NCI-H1092 (cell line): ENCODE results near the gene MLLT6.
A peak's percentile ranks its signal among the peaks of the same experiment; 100 is the strongest.
"Not testable (repeated sequence)": the region's sequence is repeated elsewhere in the genome, so short reads cannot be mapped to it uniquely, and the experiment has no call there.

Experiments
- DNase-seq: peaks from one replicate; lab custom pipeline; 2025; lab: John Stamatoyannopoulos, UW

MLLT6 gene

DNA sequence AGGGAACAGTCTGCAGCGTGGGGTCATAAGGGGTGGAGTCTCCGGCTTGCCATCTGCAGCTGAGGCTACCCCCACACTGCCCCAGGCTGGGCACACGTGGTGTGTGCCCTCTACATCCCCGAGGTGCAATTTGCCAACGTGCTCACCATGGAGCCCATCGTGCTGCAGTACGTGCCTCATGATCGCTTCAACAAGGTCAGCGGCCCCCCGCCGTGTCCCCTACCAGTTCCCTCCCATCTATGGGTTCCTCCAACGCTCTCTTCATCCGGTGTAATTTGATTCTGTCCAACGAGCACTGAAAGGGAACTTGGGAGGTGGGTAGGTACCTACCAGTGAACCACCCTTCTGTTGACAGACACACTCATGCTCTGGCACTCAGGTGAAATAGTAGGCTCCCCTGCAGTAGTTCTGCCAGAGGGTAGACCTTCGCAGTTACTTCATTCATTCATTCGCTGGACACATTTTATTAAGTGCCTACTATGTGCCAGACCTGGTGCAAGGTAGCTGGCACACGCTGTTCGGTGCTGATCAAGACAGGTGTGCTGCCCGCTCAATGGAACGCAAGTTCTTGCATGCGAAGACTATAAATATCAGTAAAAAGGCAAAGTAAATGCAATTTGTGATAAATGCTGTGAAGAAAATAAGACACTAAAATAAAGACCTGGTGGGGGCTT, 2.7 kb downstream of the MLLT6 start:
- DNase-seq, result no peak

DNA sequence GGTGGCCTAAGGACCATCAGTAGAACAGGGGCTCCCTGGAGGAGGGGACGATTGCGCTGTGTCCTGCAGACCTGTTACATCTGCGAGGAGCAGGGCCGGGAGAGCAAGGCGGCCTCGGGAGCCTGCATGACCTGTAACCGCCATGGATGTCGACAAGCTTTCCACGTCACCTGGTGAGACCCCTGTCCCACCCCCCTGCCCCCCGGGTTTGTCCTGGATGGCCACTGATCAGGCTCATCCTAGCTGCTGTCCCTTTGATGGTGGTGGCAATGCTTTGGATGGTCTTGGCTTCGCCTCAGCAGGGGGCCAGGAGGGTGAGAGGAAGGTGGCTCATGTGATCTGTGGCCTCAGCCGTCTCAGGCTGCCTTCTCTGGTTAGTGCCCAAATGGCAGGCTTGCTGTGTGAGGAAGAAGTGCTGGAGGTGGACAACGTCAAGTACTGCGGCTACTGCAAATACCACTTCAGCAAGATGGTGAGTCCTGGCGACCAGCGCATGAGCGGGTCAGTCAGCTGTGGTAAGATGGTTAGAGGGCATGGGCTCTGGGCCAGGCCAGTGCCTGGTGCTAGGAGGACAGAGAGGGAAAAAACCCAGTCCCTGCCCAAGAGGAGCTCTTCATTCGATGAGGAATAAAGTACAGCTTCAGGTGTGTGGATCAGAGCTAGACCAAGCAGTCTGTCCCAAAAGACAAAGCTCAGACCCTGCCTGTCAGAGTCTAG, 4.2 kb downstream of the MLLT6 start:
- DNase-seq, result no peak

DNA sequence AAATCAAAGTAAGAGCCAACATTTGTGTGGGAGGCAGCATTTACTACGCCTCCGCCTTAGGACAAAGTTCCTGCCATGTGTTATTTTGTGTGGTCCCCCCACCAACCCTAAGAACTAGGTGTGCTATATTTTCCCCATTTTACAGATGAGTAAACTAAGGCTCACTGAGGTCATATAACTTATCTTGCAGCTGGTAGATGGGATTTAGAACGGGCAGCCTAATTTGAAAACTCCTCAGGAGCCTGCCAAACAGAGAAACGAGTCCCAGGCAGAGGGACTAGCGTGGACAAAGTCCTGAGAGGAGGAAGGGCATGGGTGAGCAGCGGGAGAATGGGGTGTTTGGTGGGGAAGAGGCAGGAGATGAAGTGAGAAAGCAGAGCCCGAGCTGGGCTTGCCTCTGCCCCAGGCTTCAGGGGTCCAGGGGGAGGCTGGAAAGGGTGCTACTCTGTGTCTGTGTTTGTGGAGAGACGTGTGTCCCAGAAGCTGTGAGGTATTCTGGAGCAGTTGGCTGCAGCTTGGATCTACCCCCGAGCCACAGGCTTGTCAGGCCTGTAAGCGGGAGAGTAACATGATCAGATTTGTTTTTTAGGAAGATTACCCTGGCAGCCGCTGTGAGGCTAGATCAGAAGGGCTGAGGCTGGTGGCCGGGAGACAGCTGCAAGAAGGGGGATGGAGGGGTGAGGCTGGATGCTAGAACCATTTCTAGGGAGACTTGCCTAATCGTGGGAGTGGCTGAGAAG, 5.0 kb downstream of the MLLT6 start:
- no peak for DNase-seq

GRCh38 chr17:38710604-38710962, 5.5 kb downstream of the MLLT6 start:
- no peak for DNase-seq

DNA sequence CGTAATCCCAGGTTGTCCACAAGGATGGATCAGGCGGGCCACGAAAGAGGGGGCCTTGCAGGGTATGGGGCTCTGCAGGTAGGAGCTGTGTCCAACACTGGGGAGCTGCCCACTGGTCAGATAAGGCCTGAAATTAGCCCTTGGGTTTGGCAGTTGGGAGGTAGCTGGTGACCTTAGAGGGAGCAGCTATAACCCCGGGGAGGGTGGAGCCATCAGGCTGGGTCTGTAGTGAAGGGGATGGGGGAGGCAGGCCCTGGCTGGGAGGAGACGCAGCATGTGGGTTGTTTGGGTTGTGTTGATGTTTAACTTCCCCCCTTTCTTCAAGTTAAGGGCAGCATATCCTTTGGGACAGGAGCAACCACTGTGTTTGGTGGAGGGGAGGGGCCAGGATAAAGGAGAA, 5.9 kb downstream of the MLLT6 start:
- DNase-seq, result no peak

- no peak for DNase-seq
These were observed 6.9 kb downstream of the MLLT6 start for GRCh38 chr17:38711792-38712571.

DNA sequence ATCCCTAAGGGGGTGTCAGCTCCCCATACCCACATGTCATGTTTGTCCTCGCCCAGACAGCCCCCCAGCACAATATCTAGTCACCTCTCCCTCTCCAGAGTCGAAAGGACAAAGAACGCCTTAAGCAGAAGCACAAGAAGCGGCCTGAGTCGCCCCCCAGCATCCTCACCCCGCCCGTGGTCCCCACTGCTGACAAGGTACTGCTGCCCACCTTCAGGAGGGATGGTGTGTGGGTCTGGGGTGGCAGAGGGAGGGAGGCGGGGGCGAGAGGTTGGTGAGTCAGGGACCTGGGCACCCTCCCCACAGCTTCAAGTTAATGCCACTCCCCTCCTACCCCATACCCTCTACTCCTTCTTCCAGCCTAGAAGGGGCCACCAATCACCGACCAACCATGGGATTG, 7.5 kb downstream of the MLLT6 start:
- no peak for DNase-seq

DNA sequence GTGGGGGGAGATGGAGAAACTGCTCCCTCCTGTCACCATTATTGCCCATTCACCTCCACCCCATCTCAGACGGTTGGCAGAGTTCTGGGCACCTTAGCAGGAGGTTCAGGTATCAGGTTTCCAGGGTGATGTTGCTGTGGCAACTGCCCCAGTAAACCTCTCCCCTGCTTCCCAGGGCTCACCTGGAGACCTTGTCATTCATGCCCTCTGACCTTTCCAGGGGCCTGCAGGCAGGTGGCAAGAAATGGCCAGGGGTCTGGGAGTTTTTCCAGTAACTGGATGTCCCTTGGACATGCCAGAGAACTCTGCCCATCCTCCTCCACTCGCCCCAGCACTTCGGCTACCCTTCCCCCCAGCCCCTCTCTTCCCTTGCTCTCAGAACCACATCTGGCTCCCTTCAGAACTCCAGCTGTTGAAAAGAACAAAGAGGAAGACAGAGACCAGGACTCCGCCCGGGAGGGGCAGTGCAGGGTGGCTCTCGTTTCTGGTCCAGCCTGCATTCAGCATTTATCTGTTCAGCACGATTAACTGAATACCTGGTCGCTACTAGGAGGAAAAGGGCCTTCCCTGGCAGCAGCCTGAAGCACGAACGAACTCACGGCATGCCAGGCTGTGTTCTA, 8.5 kb downstream of the MLLT6 start:
- DNase-seq, result no peak

- no peak for DNase-seq
These were observed 10.3 kb downstream of the MLLT6 start for GRCh38 chr17:38715216-38715943.

DNA sequence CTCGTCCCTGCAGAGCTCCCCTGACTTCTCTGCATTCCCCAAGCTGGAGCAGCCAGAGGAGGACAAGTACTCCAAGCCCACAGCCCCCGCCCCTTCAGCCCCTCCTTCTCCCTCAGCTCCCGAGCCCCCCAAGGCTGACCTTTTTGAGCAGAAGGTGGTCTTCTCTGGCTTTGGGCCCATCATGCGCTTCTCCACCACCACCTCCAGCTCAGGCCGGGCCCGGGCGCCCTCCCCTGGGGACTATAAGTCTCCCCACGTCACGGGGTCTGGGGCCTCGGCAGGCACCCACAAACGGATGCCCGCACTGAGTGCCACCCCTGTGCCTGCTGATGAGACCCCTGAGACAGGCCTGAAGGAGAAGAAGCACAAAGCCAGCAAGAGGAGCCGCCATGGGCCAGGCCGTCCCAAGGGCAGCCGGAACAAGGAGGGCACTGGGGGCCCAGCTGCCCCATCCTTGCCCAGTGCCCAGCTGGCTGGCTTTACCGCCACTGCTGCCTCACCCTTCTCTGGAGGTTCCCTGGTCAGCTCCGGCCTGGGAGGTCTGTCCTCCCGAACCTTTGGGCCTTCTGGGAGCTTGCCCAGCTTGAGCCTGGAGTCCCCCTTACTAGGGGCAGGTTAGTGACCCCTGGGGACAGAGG, 11.4 kb downstream of the MLLT6 start:
- no peak for DNase-seq

GRCh38 chr17:38717139-38717745, 12.2 kb downstream of the MLLT6 start:
- DNase-seq, result no peak

- no peak for DNase-seq
These were observed 14.3 kb downstream of the MLLT6 start for GRCh38 chr17:38719289-38719942.

DNA sequence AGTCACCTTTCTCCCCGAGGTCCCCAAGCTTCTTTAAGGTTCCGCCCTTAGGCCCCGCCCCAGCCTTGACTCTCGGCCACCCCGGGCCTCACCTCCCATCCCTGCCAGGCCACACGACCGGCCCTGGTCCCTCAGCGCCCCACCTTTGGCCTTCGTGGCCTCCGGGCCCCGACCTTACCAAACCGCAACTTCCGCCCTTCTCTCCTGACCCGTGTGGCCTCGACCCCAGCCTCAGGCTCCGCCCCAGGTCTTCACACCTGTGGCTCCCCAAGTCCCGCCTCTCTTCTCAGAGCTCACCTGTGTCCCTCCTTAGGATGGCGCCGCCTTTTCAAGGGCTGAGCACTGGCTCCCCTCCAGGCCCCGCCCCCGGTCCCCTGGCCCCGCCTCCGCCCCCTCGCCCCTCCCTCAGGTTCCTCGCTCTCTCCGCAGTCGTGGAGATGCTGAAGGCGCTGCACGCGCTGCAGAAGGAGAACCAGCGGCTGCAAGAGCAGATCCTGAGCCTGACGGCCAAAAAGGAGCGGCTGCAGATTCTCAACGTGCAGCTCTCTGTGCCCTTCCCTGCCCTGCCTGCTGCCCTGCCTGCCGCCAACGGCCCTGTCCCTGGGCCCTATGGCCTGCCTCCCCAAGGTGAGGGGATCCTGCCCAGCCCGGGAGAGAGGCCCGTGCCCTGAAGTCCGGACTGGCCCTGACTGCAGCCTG, 15.0 kb downstream of the MLLT6 start:
- no peak for DNase-seq

DNA sequence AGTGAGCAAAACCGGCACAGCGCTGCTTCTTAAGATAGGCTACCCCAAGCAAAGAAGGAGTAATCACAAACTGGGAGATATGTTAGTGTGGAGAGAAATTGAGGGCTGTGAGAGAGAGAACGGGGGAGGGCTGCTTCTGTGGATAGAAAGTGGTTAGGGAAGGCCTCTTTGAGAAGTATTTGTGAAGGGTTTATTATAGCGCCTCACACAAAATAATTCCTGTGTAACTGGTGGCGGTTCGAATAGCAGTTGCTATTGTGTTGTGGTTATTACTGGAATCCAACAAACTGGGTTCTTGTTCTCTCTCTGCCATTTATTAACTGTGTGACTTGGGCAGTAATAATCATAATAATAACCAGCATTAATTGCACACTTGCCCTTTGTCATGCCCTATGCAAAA, 15.9 kb downstream of the MLLT6 start:
- no peak for DNase-seq

DNA sequence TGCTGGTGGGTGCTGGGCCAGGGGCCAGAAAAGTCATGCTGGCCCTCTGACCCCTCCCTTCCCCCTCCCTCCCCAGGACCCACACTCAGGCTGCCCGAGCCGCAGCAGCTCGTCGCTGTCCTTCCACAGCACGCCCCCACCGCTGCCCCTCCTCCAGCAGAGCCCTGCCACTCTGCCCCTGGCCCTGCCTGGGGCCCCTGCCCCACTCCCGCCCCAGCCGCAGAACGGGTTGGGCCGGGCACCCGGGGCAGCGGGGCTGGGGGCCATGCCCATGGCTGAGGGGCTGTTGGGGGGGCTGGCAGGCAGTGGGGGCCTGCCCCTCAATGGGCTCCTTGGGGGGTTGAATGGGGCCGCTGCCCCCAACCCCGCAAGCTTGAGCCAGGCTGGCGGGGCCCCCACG, 16.7 kb downstream of the MLLT6 start:
- no peak for DNase-seq

GRCh38 chr17:38724337-38724988, 19.4 kb downstream of the MLLT6 start:
- DNase-seq, result peak; percentile 81

DNA sequence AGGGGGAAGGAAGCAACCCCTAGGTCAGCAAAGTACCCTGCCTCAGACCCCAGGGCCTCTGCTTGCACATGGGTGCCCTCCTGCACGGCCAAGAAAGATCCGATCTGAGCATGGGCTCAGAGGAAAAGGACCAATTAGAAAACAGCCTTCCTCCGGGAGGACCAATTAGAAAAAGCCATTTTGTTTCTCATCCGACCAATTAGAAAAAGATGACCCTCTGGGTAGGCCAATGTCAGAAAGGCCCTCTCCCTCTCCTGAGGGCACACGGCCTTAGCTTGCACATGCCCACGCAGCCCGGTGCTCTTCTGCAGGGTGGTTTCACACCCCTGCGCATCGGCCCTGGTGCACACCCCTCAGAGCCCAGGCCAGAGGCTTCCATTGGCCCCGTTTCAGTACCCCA, 20.0 kb downstream of the MLLT6 start:
- DNase-seq, result no peak

GRCh38 chr17:38726145-38726544, 21.1 kb downstream of the MLLT6 start:
- DNase-seq, result not testable (repeated sequence)

- DNase-seq, result no peak
These were observed 22.7 kb downstream of the MLLT6 start for GRCh38 chr17:38727736-38728135.
